ENCODE data around the gene HIGD1B. TPM values are rescaled to one million over a fixed set of nuclear protein-coding genes. Genes with fewer than 3 reads are reported as not detected.

The HIGD1B gene
- total and polyA plus RNA-seq, 2 of the 13 experiments (the other 11 are each of a cell fraction or from before 2014, with no cell fraction given), result not detected

DNA sequence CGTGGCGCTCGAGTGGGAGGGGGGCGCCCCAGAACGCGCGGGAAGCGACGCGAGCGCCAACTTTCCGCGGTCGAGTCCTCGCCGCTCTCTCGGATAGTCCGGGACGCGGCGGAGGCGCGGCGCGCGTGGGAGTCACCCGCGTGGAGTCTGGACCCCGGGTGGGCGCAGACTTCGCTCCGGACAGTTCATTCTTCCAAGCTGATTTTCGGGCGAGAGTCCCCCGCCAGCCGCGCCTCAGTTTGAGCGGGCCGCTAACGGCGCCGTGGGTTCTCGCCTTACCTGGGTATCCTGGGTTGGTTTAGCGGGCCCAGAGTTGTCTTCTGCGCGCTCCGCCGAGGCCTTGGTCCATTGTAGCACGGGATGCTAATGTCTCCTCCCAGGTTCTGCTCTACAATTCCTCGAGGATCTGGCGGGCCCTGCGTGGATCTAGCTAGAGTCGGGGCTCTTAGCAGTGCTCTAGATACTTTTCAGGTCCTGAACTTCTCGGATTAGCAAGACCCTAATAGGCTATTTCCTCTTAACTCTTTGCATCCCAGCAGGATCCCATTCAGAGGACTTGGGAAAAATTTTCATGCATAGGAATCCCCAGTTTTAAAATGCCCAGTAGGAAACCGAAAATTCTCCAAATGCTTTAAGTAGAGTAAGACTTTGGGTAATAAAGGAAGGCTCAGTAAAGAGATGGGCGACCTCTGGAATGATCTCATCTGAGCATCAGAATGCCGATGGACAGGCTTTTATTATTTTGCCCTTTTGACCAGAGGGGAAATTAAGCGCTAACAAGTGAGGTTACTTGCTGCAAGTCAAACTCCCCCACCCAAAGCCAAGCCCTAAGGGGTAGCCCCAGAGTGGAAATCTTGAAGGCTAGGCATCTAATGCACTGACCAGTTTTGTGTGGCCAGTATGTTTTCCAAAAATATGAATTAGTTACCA is 17.1 kb upstream of the HIGD1B start (continued):
- TF ChIP-seq TCF7 (IDR thresholded peaks at IDR 0.05; ENCODE audit: low read depth) (no peak), ZNF12 (CRISPR knock-in tag; IDR thresholded peaks at IDR 0.05) (no peak), CBX2 (IDR thresholded peaks at IDR 0.05; ENCODE audit: low read depth, low read length) (peak; percentile 35; the same call in 1 of the 2 replicates), CBX2 (CRISPR knock-in tag; IDR thresholded peaks at IDR 0.05; ENCODE audit: low read depth) (no peak; the same call in 1 of the 2 replicates), IRX3 (CRISPR knock-in tag; IDR thresholded peaks at IDR 0.05; ENCODE audit: borderline replicate concordance, low read depth) (no peak), GATAD1 (CRISPR knock-in tag; IDR thresholded peaks at IDR 0.05) (no peak), ZNF30 (CRISPR knock-in tag; IDR thresholded peaks at IDR 0.05) (no peak), TERF1 (CRISPR knock-in tag; IDR thresholded peaks at IDR 0.05) (no peak), HOXA5 (CRISPR knock-in tag; IDR thresholded peaks at IDR 0.05) (0 out of 2 replicates have a peak, but pooled peaks have one; percentile 2), ZNF350 (CRISPR knock-in tag; IDR thresholded peaks at IDR 0.05; ENCODE audit: borderline replicate concordance, low read depth) (no peak), POLR2G (IDR thresholded peaks at IDR 0.05; ENCODE audit: low read depth, low read length) (no peak), ZFP82 (CRISPR knock-in tag; IDR thresholded peaks at IDR 0.05; ENCODE audit: borderline replicate concordance) (peak; percentile 47; the same call in 1 of the 2 replicates), TMF1 (CRISPR knock-in tag; IDR thresholded peaks at IDR 0.05; ENCODE audit: low read depth) (no peak), CENPT (CRISPR knock-in tag; IDR thresholded peaks at IDR 0.05; ENCODE audit: low read depth) (no peak), EEA1 (CRISPR knock-in tag; IDR thresholded peaks at IDR 0.05; ENCODE audit: borderline replicate concordance) (0 out of 2 replicates have a peak, but pooled peaks have one; percentile 11), PTBP1 (IDR thresholded peaks at IDR 0.05; ENCODE audit: low read depth, low read length, poor library complexity, severe bottlenecking) (no peak), FOSL2 (CRISPR knock-in tag; IDR thresholded peaks at IDR 0.05) (no peak), POGZ (CRISPR knock-in tag; IDR thresholded peaks at IDR 0.05) (no peak), AKAP8 (CRISPR knock-in tag; IDR thresholded peaks at IDR 0.05) (no peak), ZNF160 (CRISPR knock-in tag; IDR thresholded peaks at IDR 0.05) (no peak), GATAD2A (CRISPR knock-in tag; IDR thresholded peaks at IDR 0.05) (0 out of 2 replicates have a peak, but pooled peaks have one; percentile 22), RAD51 (IDR thresholded peaks at IDR 0.05; ENCODE audit: borderline replicate concordance) (no peak), ZNF329 (CRISPR knock-in tag; IDR thresholded peaks at IDR 0.05; ENCODE audit: low read depth) (no peak)
- TF ChIP-seq, protein P1, sequence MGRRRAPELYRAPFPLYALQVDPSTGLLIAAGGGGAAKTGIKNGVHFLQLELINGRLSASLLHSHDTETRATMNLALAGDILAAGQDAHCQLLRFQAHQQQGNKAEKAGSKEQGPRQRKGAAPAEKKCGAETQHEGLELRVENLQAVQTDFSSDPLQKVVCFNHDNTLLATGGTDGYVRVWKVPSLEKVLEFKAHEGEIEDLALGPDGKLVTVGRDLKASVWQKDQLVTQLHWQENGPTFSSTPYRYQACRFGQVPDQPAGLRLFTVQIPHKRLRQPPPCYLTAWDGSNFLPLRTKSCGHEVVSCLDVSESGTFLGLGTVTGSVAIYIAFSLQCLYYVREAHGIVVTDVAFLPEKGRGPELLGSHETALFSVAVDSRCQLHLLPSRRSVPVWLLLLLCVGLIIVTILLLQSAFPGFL (CRISPR knock-in tag; IDR thresholded peaks at IDR 0.05), result no peak
- TF ChIP-seq, protein P2, sequence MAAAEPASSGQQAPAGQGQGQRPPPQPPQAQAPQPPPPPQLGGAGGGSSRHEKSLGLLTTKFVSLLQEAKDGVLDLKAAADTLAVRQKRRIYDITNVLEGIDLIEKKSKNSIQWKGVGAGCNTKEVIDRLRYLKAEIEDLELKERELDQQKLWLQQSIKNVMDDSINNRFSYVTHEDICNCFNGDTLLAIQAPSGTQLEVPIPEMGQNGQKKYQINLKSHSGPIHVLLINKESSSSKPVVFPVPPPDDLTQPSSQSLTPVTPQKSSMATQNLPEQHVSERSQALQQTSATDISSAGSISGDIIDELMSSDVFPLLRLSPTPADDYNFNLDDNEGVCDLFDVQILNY (CRISPR knock-in tag; conservative IDR thresholded peaks at IDR 0.05), result no peak
- TF ChIP-seq, protein P3, sequence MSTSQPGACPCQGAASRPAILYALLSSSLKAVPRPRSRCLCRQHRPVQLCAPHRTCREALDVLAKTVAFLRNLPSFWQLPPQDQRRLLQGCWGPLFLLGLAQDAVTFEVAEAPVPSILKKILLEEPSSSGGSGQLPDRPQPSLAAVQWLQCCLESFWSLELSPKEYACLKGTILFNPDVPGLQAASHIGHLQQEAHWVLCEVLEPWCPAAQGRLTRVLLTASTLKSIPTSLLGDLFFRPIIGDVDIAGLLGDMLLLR (CRISPR knock-in tag; IDR thresholded peaks at IDR 0.05), result 0 out of 2 replicates have a peak, but pooled peaks have one; percentile 76

All from HepG2 (cell line).